Activated CD4-positive, alpha-beta T cell treated with anti-CD3 and anti-CD28 coated beads for 36 hours (primary cell): Measurements from ENCODE around the gene ZBTB6. TPM values are rescaled to one million over a fixed set of nuclear protein-coding genes. Genes with fewer than 3 reads are reported as not detected.
"Not testable (repeated sequence)": the region's sequence is repeated elsewhere in the genome, so short reads cannot be mapped to it uniquely, and the experiment has no call there.

Source experiments
- ATAC-seq: fragments of 200-7000 bp; cut with Tn5 transposase; one replicate; pipeline ENCODE4 v1.10.0; 2021; ENCODE audit warnings: mild to moderate bottlenecking, moderate library complexity
- CTCF ChIA-PET: fragments of 350-600 bp; sonication (Branson Sonifier 250); formaldehyde crosslinking; loops from one replicate; lab custom pipeline; 2021; ENCODE audit warnings: antibody characterized with exemption; lab: Charles Lee
- POLR2A ChIA-PET: fragments of 350-600 bp; sonication (Branson Sonifier 250); formaldehyde crosslinking; loops from one replicate; lab custom pipeline; 2021; ENCODE audit warnings: antibody characterized with exemption, inconsistent platforms; lab: Charles Lee
- DNase-seq: peaks from one replicate; pipeline ENCODE4 v3.0.0-alpha.2; 2020
- H3K27ac Mint-ChIP-seq: one replicate; pipeline ENCODE4 v1.8.0; 2021; ENCODE audit warnings: mixed read lengths
- H3K27me3 Mint-ChIP-seq: one replicate; pipeline ENCODE4 v1.8.0; 2021; ENCODE audit warnings: mixed read lengths
- H3K36me3 Mint-ChIP-seq: one replicate; pipeline ENCODE4 v1.8.0; 2021; ENCODE audit warnings: low read depth, mixed read lengths
- H3K4me1 Mint-ChIP-seq: one replicate; pipeline ENCODE4 v1.8.0; 2021; ENCODE audit warnings: mixed read lengths
- H3K4me3 Mint-ChIP-seq: one replicate; pipeline ENCODE4 v1.8.0; 2021; ENCODE audit warnings: mild to moderate bottlenecking, moderate library complexity, mixed read lengths
- H3K9me3 Mint-ChIP-seq: one replicate; pipeline ENCODE4 v1.8.0; 2021; ENCODE audit warnings: low read depth, mixed read lengths
- intact Hi-C, 2 experiments: fragments of 100-400 bp; cut with DNase I in 1 of 2; cut with micrococcal nuclease in 1 of 2; formaldehyde crosslinking; loops; one replicate each; pipeline versions ENCODE4 v1.14.2 to v1.15.1; 2022 to 2024; cut with DNase I, micrococcal nuclease
- total RNA-seq, 2 experiments: library from RNA; stranded (reverse); gene quantifications; one replicate each; pipeline ENCODE4 v1.2.3, GENCODE V29; 2021

The ZBTB6 gene
- total RNA-seq, 2 experiments from 2014 or later: 8.8 to 9.3 TPM

DNA sequence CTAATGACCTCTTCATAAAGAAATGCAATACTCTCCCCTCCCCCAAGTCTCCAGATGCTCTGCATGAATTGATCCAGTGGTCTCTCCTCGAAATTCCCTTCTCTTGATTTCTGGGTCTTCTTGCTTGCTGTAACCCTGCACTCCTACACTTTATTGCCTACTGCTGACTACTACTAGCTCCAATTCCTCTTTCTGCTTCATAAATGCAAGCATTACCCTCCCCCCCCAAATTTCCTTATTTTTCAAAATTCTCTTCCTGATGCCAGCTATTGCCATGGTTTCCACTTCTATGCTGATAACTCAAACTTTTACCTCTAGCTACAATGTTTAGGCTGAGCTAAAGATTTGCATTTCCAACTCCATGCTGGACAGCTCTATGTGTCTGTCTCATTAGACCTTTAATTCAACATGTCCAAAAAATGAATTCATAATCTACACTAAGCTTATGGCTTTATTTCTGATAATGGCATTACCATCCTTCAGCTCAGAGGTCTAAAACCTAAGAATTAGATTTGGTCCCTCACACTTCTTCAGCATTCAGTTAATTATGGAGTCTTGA, 16.8 kb upstream of the ZBTB6 start:
- H3K4me3 Mint-ChIP-seq: no peak overlapping the region
- ChIA-PET CTCF (interaction anchor here (0.7 to 1.3 kb wide), 7 partner anchors 11 to 831 kb away, joined by 3 to 9 read pairs (median 5); partner anchors contain the start of genes RABGAP1, RC3H2 and ZBTB6), POLR2A (interaction anchor here (0.5 to 1.2 kb wide), 3 partner anchors 17 to 109 kb away, joined by 3 to 5 read pairs (median 4); partner anchors contain the start of gene ZBTB6)
- peaks cover under 1% of the 10 kb centered on the region for H3K36me3 Mint-ChIP-seq
- intact Hi-C loops: loop anchor here (2.0 to 10.0 kb wide), 2 partner anchors 25 to 835 kb away; partner anchors contain the start of genes RC3H2 (in 1 of the 2) and TTLL11 (in 1 of the 2)
- no peak overlapping the region for H3K27ac Mint-ChIP-seq
- ATAC-seq: no peak
- H3K9me3 Mint-ChIP-seq: no peaks in the 10 kb centered on the region
- DNase-seq: no peak
- no peaks in the 10 kb centered on the region for H3K27me3 Mint-ChIP-seq
- peaks cover 10% of the 10 kb centered on the region for H3K4me1 Mint-ChIP-seq

DNA sequence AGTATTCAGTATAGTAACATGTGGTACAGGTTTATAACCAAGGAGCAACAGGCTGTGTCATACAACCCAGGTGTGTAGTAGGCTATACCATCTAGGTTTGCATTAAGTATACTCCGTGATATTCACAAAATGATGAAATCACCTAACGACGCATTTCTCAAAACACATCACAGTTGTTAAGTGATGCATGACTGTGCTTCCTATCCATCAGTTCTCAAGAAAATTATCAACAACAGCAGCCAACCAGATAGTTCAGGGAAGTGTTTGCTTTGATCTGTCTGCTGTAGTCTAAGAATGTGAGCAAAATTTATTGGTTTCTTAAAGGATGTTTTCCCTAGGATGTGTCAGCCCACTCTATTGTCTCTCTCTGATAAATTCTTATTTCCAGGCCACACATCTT, 10.8 kb upstream of the ZBTB6 start:
- Mint-ChIP-seq H3K9me3 (no peaks in the 10 kb centered on the region), H3K36me3 (peaks cover 3% of the 10 kb centered on the region), H3K27ac (no peak overlapping the region), H3K4me3 (no peak overlapping the region), H3K4me1 (peaks cover 4% of the 10 kb centered on the region), H3K27me3 (no peaks in the 10 kb centered on the region)
- DNase-seq (no peak), ATAC-seq (peak; percentile 44)
- intact Hi-C loops: no loop called here
- ChIA-PET CTCF (interaction anchor here (0.7 to 0.8 kb wide), 2 partner anchors 17 to 30 kb away, joined by 3 read pairs; partner anchors contain the start of gene RABGAP1), POLR2A (interaction anchor here (1.0 kb wide), 1 partner anchor 17 kb away, joined by 3 read pairs; the partner anchor contains the start of gene RABGAP1)

DNA sequence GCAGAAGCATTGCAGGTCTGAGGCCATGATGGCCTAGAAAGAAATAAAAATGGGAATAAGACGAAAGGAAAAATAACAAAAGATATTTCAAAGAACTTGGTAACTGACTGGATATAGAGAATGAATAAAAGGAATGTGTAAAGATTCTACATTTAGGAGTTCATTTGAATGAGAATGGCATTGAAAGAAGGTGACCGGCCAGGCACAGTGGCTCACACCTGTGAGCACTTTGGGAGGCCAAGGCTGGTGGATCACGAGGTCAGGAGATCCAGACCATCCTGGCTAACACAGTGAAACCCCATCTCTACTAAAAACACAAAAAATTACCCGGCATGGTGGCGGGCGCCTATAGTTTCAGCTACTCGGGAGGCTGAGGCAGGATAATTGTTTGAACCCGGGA, 9.6 kb upstream of the ZBTB6 start:
- H3K27ac Mint-ChIP-seq: no peak overlapping the region
- ATAC-seq (no peak), DNase-seq (no peak)
- no peaks in the 10 kb centered on the region for H3K9me3 Mint-ChIP-seq
- POLR2A ChIA-PET: no interaction called here
- CTCF ChIA-PET: no interaction called here
- H3K4me1 Mint-ChIP-seq: peaks cover 4% of the 10 kb centered on the region
- no peak overlapping the region for H3K4me3 Mint-ChIP-seq
- H3K27me3 Mint-ChIP-seq: no peaks in the 10 kb centered on the region
- peaks cover 3% of the 10 kb centered on the region for H3K36me3 Mint-ChIP-seq
- intact Hi-C loops: no loop called here

DNA sequence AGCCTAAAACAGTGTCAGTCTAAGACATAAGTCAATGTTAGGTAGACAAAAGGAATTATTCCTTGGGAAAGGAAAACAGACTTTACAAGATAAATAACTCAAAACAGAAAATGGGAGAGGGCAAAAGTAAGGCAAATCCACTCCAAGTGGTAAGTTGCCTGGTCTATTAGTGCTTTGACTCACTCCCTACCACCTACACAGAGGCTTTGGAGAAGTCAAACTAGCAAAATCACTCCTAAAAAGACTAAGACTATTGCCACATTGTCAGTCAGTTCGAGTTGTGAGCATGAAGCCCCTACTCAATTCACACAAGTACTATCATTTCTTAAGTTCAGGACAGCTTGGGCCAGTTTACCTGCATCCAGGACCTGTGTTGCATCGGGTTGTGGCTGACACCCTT, 5.2 kb upstream of the ZBTB6 start:
- H3K27ac Mint-ChIP-seq: no peak overlapping the region
- no peak for DNase-seq
- no peaks in the 10 kb centered on the region for H3K27me3 Mint-ChIP-seq
- H3K4me3 Mint-ChIP-seq: no peak overlapping the region
- no peak for ATAC-seq
- peaks cover 4% of the 10 kb centered on the region for H3K4me1 Mint-ChIP-seq
- ChIA-PET CTCF (no interaction called here), POLR2A (no interaction called here)
- no peaks in the 10 kb centered on the region for H3K9me3 Mint-ChIP-seq
- H3K36me3 Mint-ChIP-seq: peaks cover 6% of the 10 kb centered on the region
- intact Hi-C loops: no loop called here

DNA sequence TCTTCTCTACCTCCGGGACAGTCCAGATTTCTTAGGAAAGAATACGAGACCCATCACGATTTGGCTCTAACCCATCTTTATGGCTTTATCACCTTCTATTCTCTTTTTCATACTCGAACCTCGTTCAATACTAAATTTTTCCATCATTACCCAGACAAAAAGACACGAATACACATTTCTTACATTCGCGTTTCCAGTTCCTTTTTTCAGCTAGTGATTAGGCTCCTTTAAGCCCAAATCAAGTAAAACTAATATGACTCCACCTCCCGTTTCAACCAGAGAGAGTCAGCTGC, 506 bp downstream of the ZBTB6 start:
- Mint-ChIP-seq H3K4me1 (peaks cover 35% of the 10 kb centered on the region), H3K27ac (peak overlapping the region; percentile 100), H3K9me3 (no peaks in the 10 kb centered on the region), H3K4me3 (peak overlapping the region; percentile 100), H3K27me3 (no peaks in the 10 kb centered on the region), H3K36me3 (peaks cover 33% of the 10 kb centered on the region)
- ATAC-seq (no peak), DNase-seq (no peak)
- CTCF ChIA-PET: interaction anchor here (0.7 to 1.3 kb wide), 7 partner anchors 9 to 79 kb away, joined by 3 to 9 read pairs (median 3); partner anchors contain the start of gene RABGAP1
- intact Hi-C loops: loop anchor here in 1 of 2 experiments (2.0 kb wide), 1 partner anchor 28 kb away; the partner anchor contains the start of gene RABGAP1
- POLR2A ChIA-PET: interaction anchor here (0.8 to 2.2 kb wide), 9 partner anchors 8 to 1675 kb away, joined by 3 to 18 read pairs (median 6); partner anchors contain the start of genes RABGAP1, RC3H2 and ZBTB26

DNA sequence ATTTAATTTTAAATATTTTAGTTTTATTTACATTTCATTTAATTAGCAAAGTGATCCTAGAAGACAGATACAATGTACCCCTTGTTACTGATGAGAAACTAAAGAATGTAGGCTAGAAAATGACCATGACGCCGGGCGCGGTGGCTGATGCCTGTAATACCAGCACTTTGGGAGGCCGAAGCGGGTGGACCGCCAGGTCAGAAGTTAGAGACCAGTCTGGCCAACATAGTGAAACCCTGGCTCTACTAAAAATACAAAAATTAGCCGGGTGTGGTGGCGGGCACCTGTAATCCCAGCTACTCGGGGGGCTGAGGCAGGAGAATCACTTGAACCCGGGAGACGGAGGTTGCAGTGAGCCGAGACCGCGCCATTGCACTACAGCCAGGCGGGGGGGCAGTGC, 7.0 kb downstream of the ZBTB6 start:
- intact Hi-C loops: loop anchor here (5.0 to 10.0 kb wide), 2 partner anchors 79 to 641 kb away; partner anchors contain the start of genes MRRF (in 1 of the 2), PDCL (in 1 of the 2) and RBM18 (in 1 of the 2)
- H3K27me3 Mint-ChIP-seq, H3K4me3 Mint-ChIP-seq, H3K9me3 Mint-ChIP-seq, DNase-seq, H3K27ac Mint-ChIP-seq, ATAC-seq, POLR2A ChIA-PET, CTCF ChIA-PET: not testable (repeated sequence)
- Mint-ChIP-seq H3K36me3 (peaks cover 22% of the 10 kb centered on the region), H3K4me1 (peaks cover 27% of the 10 kb centered on the region)

DNA sequence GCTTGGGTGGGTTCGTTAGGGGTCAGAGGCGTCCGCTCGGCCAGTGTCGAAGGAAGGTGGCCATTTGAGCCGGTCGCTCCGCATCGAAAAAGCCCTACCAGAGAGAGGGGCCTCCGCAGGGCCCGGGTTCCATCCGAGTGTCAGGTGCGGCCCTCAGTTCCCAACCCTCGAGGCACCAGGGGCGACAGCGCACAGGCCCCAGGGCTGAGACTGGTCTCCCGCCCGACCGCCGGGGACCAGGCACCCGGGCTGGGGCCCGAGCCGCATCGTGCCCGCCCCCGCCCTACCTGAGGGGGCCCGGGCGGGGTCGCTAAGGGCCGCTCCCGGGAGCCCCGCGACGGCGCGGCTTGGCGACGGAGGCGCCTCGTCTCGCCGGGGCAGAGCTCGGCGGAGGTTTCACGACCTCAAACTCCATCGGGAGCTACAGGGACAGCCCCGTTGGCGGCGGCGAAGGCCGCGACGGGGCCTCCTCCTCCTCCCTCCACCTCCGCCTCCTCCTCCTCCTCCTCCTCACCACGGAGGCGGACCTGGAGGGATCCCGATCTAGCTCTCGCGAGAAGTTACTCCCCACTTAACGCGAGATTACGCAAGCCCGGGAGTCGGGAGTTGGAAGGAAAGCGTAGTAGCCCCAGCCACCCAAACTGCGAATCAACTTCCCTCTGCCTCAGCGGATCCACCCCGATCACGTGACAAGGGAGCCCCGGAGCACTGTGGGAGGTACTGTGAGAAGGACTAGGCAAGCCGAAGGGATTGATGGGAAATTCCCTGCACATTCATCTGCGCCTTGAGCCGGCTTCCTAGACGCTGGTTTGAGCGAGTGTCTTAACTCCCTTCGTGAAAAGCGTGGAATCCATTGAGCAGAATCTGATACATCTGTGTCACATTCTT, 8.1 kb downstream of the ZBTB6 start, which contains the start of gene RC3H2:
TSS of gene RC3H2 (minus strand) at position 537 of the 888 bp plus-strand sequence. CDS start 7,850 bp downstream, outside the sequence.
- POLR2A ChIA-PET: interaction anchor here (0.6 to 2.3 kb wide), 7 partner anchors 8 to 640 kb away, joined by 3 to 11 read pairs (median 3); partner anchors contain the start of genes MRRF, RABGAP1, RBM18 and ZBTB26
- peak; percentile 93 for ATAC-seq
- Mint-ChIP-seq H3K4me1 (peaks cover 23% of the 10 kb centered on the region), H3K9me3 (no peaks in the 10 kb centered on the region), H3K27me3 (no peaks in the 10 kb centered on the region), H3K4me3 (peak within 1 kb of the TSS; percentile 92), H3K36me3 (peaks cover 13% of the 10 kb centered on the region), H3K27ac (peak within 1 kb of the TSS; percentile 94)
- CTCF ChIA-PET: interaction anchor here (0.6 to 1.4 kb wide), 7 partner anchors 8 to 733 kb away, joined by 3 to 9 read pairs (median 4); partner anchors contain the start of gene ZBTB6
- DNase-seq: peak; percentile 97
- intact Hi-C loops: loop anchor here (1.0 to 10.0 kb wide), 14 partner anchors 8 to 812 kb away; partner anchors contain the start of genes PDCL (in 2 of the 2), ZBTB26 (in 2 of the 2), ZBTB6 (in 2 of the 2) and MRRF (in 1 of the 2)

DNA sequence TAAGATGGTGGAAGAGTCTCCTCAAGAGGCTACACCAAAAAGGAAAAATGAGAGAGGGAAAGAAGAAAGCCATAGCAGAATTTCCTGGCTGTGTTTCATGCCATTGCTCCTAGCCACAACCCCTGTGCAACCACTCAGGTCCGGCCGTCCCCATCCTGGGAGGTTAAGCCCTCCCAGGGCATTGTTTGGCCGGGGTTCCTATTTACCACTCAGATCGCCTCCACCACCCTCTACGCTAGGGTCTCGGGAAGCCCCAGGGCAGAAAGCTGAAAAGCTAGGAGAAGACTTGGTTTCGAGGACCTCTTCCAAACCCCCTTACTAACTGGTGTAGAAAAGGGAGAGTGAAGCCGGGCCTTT, 8.7 kb downstream of the ZBTB6 start:
- H3K4me3 Mint-ChIP-seq: peak overlapping the region; percentile 92
- POLR2A ChIA-PET: interaction anchor here (1.2 to 2.3 kb wide), 5 partner anchors 9 to 97 kb away, joined by 3 to 11 read pairs (median 9); partner anchors contain the start of genes RABGAP1, ZBTB26 and ZBTB6
- peak; percentile 6 for ATAC-seq
- no peaks in the 10 kb centered on the region for H3K9me3 Mint-ChIP-seq
- peak; percentile 54 for DNase-seq
- no peaks in the 10 kb centered on the region for H3K27me3 Mint-ChIP-seq
- peak overlapping the region; percentile 91 for H3K27ac Mint-ChIP-seq
- CTCF ChIA-PET: interaction anchor here (0.7 to 2.3 kb wide), 8 partner anchors 9 to 733 kb away, joined by 3 to 9 read pairs (median 4); partner anchors contain the start of genes PDCL, ZBTB26 and ZBTB6
- intact Hi-C loops: loop anchor here (2.0 to 10.0 kb wide), 7 partner anchors 26 to 812 kb away; partner anchors contain the start of genes MRRF (in 1 of the 2), RBM18 (in 1 of the 2), TTLL11 (in 1 of the 2) and ZBTB26 (in 1 of the 2)
- H3K4me1 Mint-ChIP-seq: peaks cover 25% of the 10 kb centered on the region
- peaks cover 10% of the 10 kb centered on the region for H3K36me3 Mint-ChIP-seq

DNA sequence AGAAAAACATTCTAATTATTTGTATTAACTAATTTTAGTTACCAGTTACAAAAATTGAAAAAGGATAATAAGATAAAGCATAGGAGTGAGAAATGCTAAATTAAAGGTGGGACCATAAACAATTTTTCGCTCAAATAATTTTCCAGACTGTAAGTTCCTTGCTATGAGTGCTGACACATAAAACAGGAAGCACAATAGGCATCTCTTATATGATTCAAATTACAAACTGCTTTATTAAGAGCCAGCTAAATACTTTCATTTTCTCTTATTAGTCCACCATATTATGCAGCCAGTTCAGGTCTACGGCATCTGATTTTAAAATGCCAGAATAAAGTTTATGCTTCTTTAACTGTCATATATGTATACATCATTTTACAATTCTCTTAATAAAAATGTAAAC, 12.3 kb downstream of the ZBTB6 start:
- Mint-ChIP-seq H3K27ac (no peak overlapping the region), H3K27me3 (no peaks in the 10 kb centered on the region), H3K9me3 (no peaks in the 10 kb centered on the region), H3K36me3 (peaks cover 12% of the 10 kb centered on the region), H3K4me3 (peak overlapping the region; percentile 48), H3K4me1 (peaks cover 35% of the 10 kb centered on the region)
- CTCF ChIA-PET: interaction anchor here (0.7 to 1.0 kb wide), 3 partner anchors 11 to 55 kb away, joined by 3 read pairs; partner anchors contain the start of gene ZBTB6
- DNase-seq (no peak), ATAC-seq (no peak)
- intact Hi-C loops: loop anchor here (5.0 to 10.0 kb wide), 3 partner anchors 53 to 636 kb away; partner anchors contain the start of genes MRRF (in 1 of the 2) and RBM18 (in 1 of the 2)
- POLR2A ChIA-PET: interaction anchor here (0.6 to 1.0 kb wide), 2 partner anchors 40 to 475 kb away, joined by 4 read pairs; partner anchors contain the start of gene RABGAP1

DNA sequence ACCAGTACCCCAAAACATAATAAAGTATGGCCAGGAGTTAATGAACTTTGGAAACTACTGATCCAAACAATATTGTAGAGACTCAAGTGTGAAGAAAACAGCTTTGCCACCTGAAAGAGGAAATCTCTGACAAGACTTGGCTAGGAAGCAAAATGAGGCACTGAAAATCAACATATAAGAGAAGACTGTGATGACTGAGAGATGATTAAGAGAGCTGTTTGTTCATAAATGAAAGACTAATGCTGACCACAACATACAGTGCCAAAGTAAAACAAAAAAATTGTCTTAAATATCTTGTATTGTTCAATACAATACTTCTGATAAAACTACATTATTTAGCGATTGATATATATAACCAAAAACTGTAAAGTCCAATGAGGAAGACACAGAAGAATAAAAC, 15.2 kb downstream of the ZBTB6 start:
- no peaks in the 10 kb centered on the region for H3K27me3 Mint-ChIP-seq
- ChIA-PET CTCF (interaction anchor here (0.8 to 1.3 kb wide), 2 partner anchors 11 to 15 kb away, joined by 3 read pairs; partner anchors contain the start of gene ZBTB6), POLR2A (interaction anchor here (0.6 kb wide), 1 partner anchor 374 kb away, joined by 3 read pairs; no protein-coding TSS in a partner anchor)
- intact Hi-C loops: loop anchor here in 1 of 2 experiments (5.0 kb wide), 1 partner anchor 51 kb away; no protein-coding TSS in a partner anchor
- DNase-seq: no peak
- H3K4me1 Mint-ChIP-seq: peaks cover 33% of the 10 kb centered on the region
- ATAC-seq: no peak
- no peak overlapping the region for H3K4me3 Mint-ChIP-seq
- no peaks in the 10 kb centered on the region for H3K9me3 Mint-ChIP-seq
- H3K27ac Mint-ChIP-seq: peak overlapping the region; percentile 23
- peaks cover 20% of the 10 kb centered on the region for H3K36me3 Mint-ChIP-seq
